SJCRH30 (cell line): ENCODE results near the gene RASA2. TPM values are rescaled to one million over a fixed set of nuclear protein-coding genes. Genes with fewer than 3 reads are reported as not detected.
A peak's percentile ranks its signal among the peaks of the same experiment; 100 is the strongest.
"Not testable (repeated sequence)": the region's sequence is repeated elsewhere in the genome, so short reads cannot be mapped to it uniquely, and the experiment has no call there.

ENCODE experiments used
- DNase-seq, 2 experiments: peaks; one replicate each; pipeline ENCODE4 v3.0.0-alpha.2; 2015 to 2020
- H3K27ac ChIP-seq: fragments of 250-450 bp; sonication (Bioruptor Pico); 2 replicates; pipeline ENCODE4 v1.5.1; 2020; ENCODE audit warnings: mild to moderate bottlenecking, moderate library complexity
- H3K27me3 ChIP-seq: fragments of 250-450 bp; sonication (Bioruptor Pico); 2 replicates; pipeline ENCODE4 v1.5.1; 2020; ENCODE audit warnings: mild to moderate bottlenecking, moderate library complexity
- H3K36me3 ChIP-seq: fragments of 250-450 bp; sonication (Bioruptor Pico); 2 replicates; pipeline ENCODE4 v1.5.1; 2020; ENCODE audit warnings: mild to moderate bottlenecking, moderate library complexity
- H3K4me1 ChIP-seq: fragments of 250-450 bp; sonication (Bioruptor Pico); 2 replicates; pipeline ENCODE4 v1.5.1; 2020; ENCODE audit warnings: mild to moderate bottlenecking, moderate library complexity
- H3K4me3 ChIP-seq: fragments of 250-450 bp; sonication (Bioruptor Pico); 2 replicates; pipeline ENCODE4 v1.5.1; 2020; ENCODE audit warnings: mild to moderate bottlenecking, moderate library complexity
- H3K9me3 ChIP-seq: fragments of 250-450 bp; sonication (Bioruptor Pico); replicated peaks from 2 replicates; pipeline ENCODE4 v1.5.1; 2020; ENCODE audit warnings: mild to moderate bottlenecking, moderate library complexity
- total RNA-seq: library from RNA; depleted of rRNA; stranded (reverse); fragments of >200 nt; shearing (Covaris generic); gene quantifications from 2 replicates; pipeline ENCODE4 v1.2.3, GENCODE V29; 2014

The RASA2 gene
- total RNA-seq, 1 experiment from 2014 or later: 37.5 TPM

- H3K27ac ChIP-seq, H3K36me3 ChIP-seq, DNase-seq, H3K9me3 ChIP-seq, H3K4me1 ChIP-seq, H3K27me3 ChIP-seq, H3K4me3 ChIP-seq: not testable (repeated sequence)
Measured at GRCh38 chr3:141628334-141628733, 141.5 kb downstream of the RASA2 start.

- not testable (repeated sequence) for H3K4me1 ChIP-seq, H3K36me3 ChIP-seq, H3K9me3 ChIP-seq, DNase-seq, H3K4me3 ChIP-seq, H3K27me3 ChIP-seq, H3K27ac ChIP-seq
Measured at GRCh38 chr3:141628868-141629441, 142.1 kb downstream of the RASA2 start.

- Histone ChIP-seq H3K9me3 (0 out of 2 replicates have a peak, but pooled peaks cover 3% of the 10 kb centered on the region), H3K36me3 (no peaks in the 10 kb centered on the region), H3K27ac (no peak overlapping the region), H3K4me1 (no peaks in the 10 kb centered on the region), H3K27me3 (no peaks in the 10 kb centered on the region), H3K4me3 (no peak overlapping the region)
- no peak for DNase-seq
Measured at GRCh38 chr3:141629976-141630375, 143.1 kb downstream of the RASA2 start.

- H3K4me1 ChIP-seq: no peaks in the 10 kb centered on the region
- H3K4me3 ChIP-seq: no peak overlapping the region
- H3K9me3 ChIP-seq: 0 out of 2 replicates have a peak, but pooled peaks cover 3% of the 10 kb centered on the region
- no peak overlapping the region for H3K27ac ChIP-seq
- H3K27me3 ChIP-seq: no peaks in the 10 kb centered on the region
- no peaks in the 10 kb centered on the region for H3K36me3 ChIP-seq
- no peak for DNase-seq
Measured at GRCh38 chr3:141632779-141633374, 146.1 kb downstream of the RASA2 start.

- H3K27me3 ChIP-seq: no peaks in the 10 kb centered on the region
Measured at GRCh38 chr3:141642215-141642614, 155.4 kb downstream of the RASA2 start.

GRCh38 chr3:141643391-141643790 lies 156.6 kb downstream of the RASA2 start:
- Histone ChIP-seq H3K36me3 (no peaks in the 10 kb centered on the region), H3K27ac (no peak overlapping the region), H3K4me1 (no peaks in the 10 kb centered on the region), H3K4me3 (no peak overlapping the region), H3K27me3 (no peaks in the 10 kb centered on the region), H3K9me3 (no peaks in the 10 kb centered on the region)
- DNase-seq: no peak

More at GRCh38 chr3:141642215-141642614, 155.4 kb downstream of the RASA2 start:
- DNase-seq: no peak
- H3K9me3 ChIP-seq: no peaks in the 10 kb centered on the region
- H3K4me3 ChIP-seq: no peak overlapping the region
- H3K36me3 ChIP-seq: no peaks in the 10 kb centered on the region
- no peaks in the 10 kb centered on the region for H3K4me1 ChIP-seq
- no peak overlapping the region for H3K27ac ChIP-seq

GRCh38 chr3:141643796-141644195 lies 157.0 kb downstream of the RASA2 start:
- H3K9me3 ChIP-seq: no peaks in the 10 kb centered on the region
- no peak overlapping the region for H3K4me3 ChIP-seq
- no peak for DNase-seq
- H3K4me1 ChIP-seq: no peaks in the 10 kb centered on the region
- no peaks in the 10 kb centered on the region for H3K36me3 ChIP-seq
- H3K27me3 ChIP-seq: no peaks in the 10 kb centered on the region
- no peak overlapping the region for H3K27ac ChIP-seq

- H3K36me3 ChIP-seq: no peaks in the 10 kb centered on the region
- H3K27ac ChIP-seq: no peak overlapping the region
- no peak overlapping the region for H3K4me3 ChIP-seq
- no peaks in the 10 kb centered on the region for H3K9me3 ChIP-seq
- DNase-seq: peak; percentile 71 to 76
- H3K4me1 ChIP-seq: no peaks in the 10 kb centered on the region
- H3K27me3 ChIP-seq: no peaks in the 10 kb centered on the region
Measured at GRCh38 chr3:141644931-141645330, 158.1 kb downstream of the RASA2 start.

- H3K9me3 ChIP-seq: no peaks in the 10 kb centered on the region
- H3K27me3 ChIP-seq: no peaks in the 10 kb centered on the region
- H3K36me3 ChIP-seq: no peaks in the 10 kb centered on the region
- H3K4me3 ChIP-seq: no peak overlapping the region
- no peak overlapping the region for H3K27ac ChIP-seq
- H3K4me1 ChIP-seq: no peaks in the 10 kb centered on the region
- peak; percentile 68 to 81 for DNase-seq
Measured at GRCh38 chr3:141646760-141647561, 160.1 kb downstream of the RASA2 start.

- no peak for DNase-seq
Measured at GRCh38 chr3:141647562-141647915, 160.7 kb downstream of the RASA2 start.

GRCh38 chr3:141648055-141648910 lies 161.5 kb downstream of the RASA2 start:
- H3K36me3 ChIP-seq: no peaks in the 10 kb centered on the region
- H3K4me3 ChIP-seq: no peak overlapping the region
- H3K27ac ChIP-seq: no peak overlapping the region
- H3K4me1 ChIP-seq: no peaks in the 10 kb centered on the region
- no peaks in the 10 kb centered on the region for H3K27me3 ChIP-seq
- H3K9me3 ChIP-seq: no peaks in the 10 kb centered on the region
- DNase-seq: peak; percentile 38 to 50

More at GRCh38 chr3:141647562-141647915, 160.7 kb downstream of the RASA2 start:
- Histone ChIP-seq H3K4me3 (no peak overlapping the region), H3K36me3 (no peaks in the 10 kb centered on the region), H3K4me1 (no peaks in the 10 kb centered on the region), H3K27me3 (no peaks in the 10 kb centered on the region), H3K27ac (no peak overlapping the region), H3K9me3 (no peaks in the 10 kb centered on the region)

GRCh38 chr3:141649871-141650270 lies 163.0 kb downstream of the RASA2 start:
- Histone ChIP-seq H3K27me3 (no peaks in the 10 kb centered on the region), H3K36me3 (no peaks in the 10 kb centered on the region), H3K4me1 (no peaks in the 10 kb centered on the region), H3K4me3 (no peak overlapping the region), H3K9me3 (no peaks in the 10 kb centered on the region), H3K27ac (no peak overlapping the region)
- no peak for DNase-seq

GRCh38 chr3:141650783-141651182 lies 164.0 kb downstream of the RASA2 start:
- Histone ChIP-seq H3K27me3 (no peaks in the 10 kb centered on the region), H3K4me1 (no peaks in the 10 kb centered on the region), H3K27ac (no peak overlapping the region), H3K36me3 (no peaks in the 10 kb centered on the region), H3K9me3 (no peaks in the 10 kb centered on the region), H3K4me3 (no peak overlapping the region)
- no peak for DNase-seq

- H3K4me1 ChIP-seq: no peaks in the 10 kb centered on the region
- no peaks in the 10 kb centered on the region for H3K27me3 ChIP-seq
- no peak overlapping the region for H3K27ac ChIP-seq
- H3K4me3 ChIP-seq: no peak overlapping the region
- no peaks in the 10 kb centered on the region for H3K9me3 ChIP-seq
- no peak for DNase-seq
- H3K36me3 ChIP-seq: no peaks in the 10 kb centered on the region
Measured at GRCh38 chr3:141651409-141651808, 164.6 kb downstream of the RASA2 start.

GRCh38 chr3:141652349-141652748 lies 165.5 kb downstream of the RASA2 start:
- DNase-seq: no peak
- Histone ChIP-seq H3K4me1 (no peaks in the 10 kb centered on the region), H3K27ac (no peak overlapping the region), H3K27me3 (no peaks in the 10 kb centered on the region), H3K4me3 (no peak overlapping the region), H3K9me3 (no peaks in the 10 kb centered on the region), H3K36me3 (no peaks in the 10 kb centered on the region)
